WTC11 (cell line): Measurements from ENCODE around the gene ANXA6. TPM values are rescaled to one million over a fixed set of nuclear protein-coding genes. Genes with fewer than 3 reads are reported as not detected.

ENCODE experiments used
- ATAC-seq: fragments of 200-7000 bp; cut with Tn5 transposase; 2 replicates; pipeline ENCODE4 v1.10.0; 2021; ENCODE audit warnings: mild to moderate bottlenecking, moderate library complexity
- CTCF ChIA-PET: fragments of 300-600 bp; sonication (Branson Sonifier 250); formaldehyde crosslinking; loops from one replicate; lab custom pipeline; 2021; ENCODE audit warnings: antibody characterized with exemption; lab: Charles Lee
- POLR2A ChIA-PET: fragments of 350-600 bp; sonication (Branson Sonifier 250); formaldehyde crosslinking; loops from one replicate; lab custom pipeline; 2021; ENCODE audit warnings: antibody characterized with exemption; lab: Charles Lee
- DNase-seq: peaks from one replicate; pipeline ENCODE4 v3.0.0; 2021; ENCODE audit warnings: low spot score
- H3K27ac Mint-ChIP-seq: 2 replicates; pipeline ENCODE4 v1.8.0; 2021; ENCODE audit warnings: mixed read lengths
- H3K27me3 Mint-ChIP-seq: 2 replicates; pipeline ENCODE4 v1.8.0; 2021; ENCODE audit warnings: low read depth, mild to moderate bottlenecking, moderate library complexity, mixed read lengths
- H3K36me3 Mint-ChIP-seq: 2 replicates; pipeline ENCODE4 v1.8.0; 2021; ENCODE audit warnings: mixed read lengths
- H3K4me1 Mint-ChIP-seq: 2 replicates; pipeline ENCODE4 v1.8.0; 2022; ENCODE audit warnings: mixed read lengths
- H3K4me3 Mint-ChIP-seq: 2 replicates; pipeline ENCODE4 v1.8.0; 2021; ENCODE audit warnings: mild to moderate bottlenecking, moderate library complexity, mixed read lengths
- H3K9me3 Mint-ChIP-seq: 2 replicates; pipeline ENCODE4 v1.8.0; 2021; ENCODE audit warnings: mixed read lengths
- AFF4 ChIP-seq: sonication (generic); formaldehyde crosslinking; IDR thresholded peaks from 2 replicates; pipeline ENCODE4 v1.8.1; 2023; ENCODE audit warnings: mild to moderate bottlenecking, missing genetic modification reagents, borderline replicate concordance
- AR ChIP-seq: fragments of 250-450 bp; sonication (Bioruptor Pico); IDR thresholded peaks from 2 replicates; pipeline ENCODE4 v1.9.0; 2021; ENCODE audit warnings: mild to moderate bottlenecking
- ERG ChIP-seq: fragments of 250-450 bp; sonication (Bioruptor Pico); IDR thresholded peaks from 2 replicates; pipeline ENCODE4 v1.8.0; 2021; ENCODE audit warnings: mild to moderate bottlenecking
- ESRRA ChIP-seq: sonication (generic); formaldehyde crosslinking; IDR thresholded peaks from 2 replicates; pipeline ENCODE4 v1.8.1; 2022; ENCODE audit warnings: mild to moderate bottlenecking, missing genetic modification reagents, borderline replicate concordance
- FOXK1 ChIP-seq: sonication (generic); formaldehyde crosslinking; IDR thresholded peaks from 2 replicates; pipeline ENCODE4 v1.8.0; 2022; ENCODE audit warnings: mild to moderate bottlenecking, moderate library complexity, missing genetic modification reagents
- FOXP1 ChIP-seq: sonication (generic); formaldehyde crosslinking; IDR thresholded peaks from 2 replicates; pipeline ENCODE4 v1.8.0; 2022; ENCODE audit warnings: missing genetic modification reagents, mild to moderate bottlenecking, moderate library complexity, borderline replicate concordance
- GTF2I ChIP-seq: fragments of 250-450 bp; sonication (Bioruptor Pico); conservative IDR thresholded peaks from 2 replicates; pipeline ENCODE4 v1.4.0; 2021; ENCODE audit warnings: mild to moderate bottlenecking
- HMGXB4 ChIP-seq: sonication (generic); formaldehyde crosslinking; IDR thresholded peaks from 2 replicates; pipeline ENCODE4 v1.8.1; 2023; ENCODE audit warnings: mild to moderate bottlenecking, moderate library complexity, missing genetic modification reagents
- KAT7 ChIP-seq: sonication (generic); formaldehyde crosslinking; IDR thresholded peaks from 2 replicates; pipeline ENCODE4 v1.8.1; 2023; ENCODE audit warnings: missing genetic modification reagents, mild to moderate bottlenecking, borderline replicate concordance
- MLX ChIP-seq: sonication (generic); formaldehyde crosslinking; IDR thresholded peaks from 2 replicates; pipeline ENCODE4 v1.8.1; 2023; ENCODE audit warnings: mild to moderate bottlenecking, missing genetic modification reagents, moderate library complexity
- NR3C1 ChIP-seq: sonication (generic); formaldehyde crosslinking; conservative IDR thresholded peaks from 2 replicates; pipeline ENCODE4 v1.8.1; 2023; ENCODE audit warnings: low read depth, mild to moderate bottlenecking, missing genetic modification reagents
- PREB ChIP-seq: sonication (generic); formaldehyde crosslinking; IDR thresholded peaks from 2 replicates; pipeline ENCODE4 v1.8.1; 2022; ENCODE audit warnings: mild to moderate bottlenecking, missing genetic modification reagents, moderate library complexity, borderline replicate concordance
- SOX15 ChIP-seq: fragments of 250-450 bp; sonication (Bioruptor Pico); IDR thresholded peaks from 2 replicates; pipeline ENCODE4 v1.9.0; 2021; ENCODE audit warnings: mild to moderate bottlenecking
- ZNF416 ChIP-seq: fragments of 250-450 bp; sonication (Bioruptor Pico); IDR thresholded peaks from 2 replicates; pipeline ENCODE4 v1.9.0; 2021; ENCODE audit warnings: mild to moderate bottlenecking, inconsistent platforms
- ZNF512 ChIP-seq: sonication (generic); formaldehyde crosslinking; IDR thresholded peaks from 2 replicates; pipeline ENCODE4 v1.8.1; 2022; ENCODE audit warnings: missing genetic modification reagents, borderline replicate concordance
- ZNF532 ChIP-seq: fragments of 250-450 bp; sonication (Bioruptor Pico); IDR thresholded peaks from 2 replicates; pipeline ENCODE4 v1.9.0; 2021; ENCODE audit warnings: mild to moderate bottlenecking, borderline replicate concordance
- total RNA-seq: library from RNA; stranded (reverse); gene quantifications from 3 replicates; pipeline ENCODE4 v1.2.3, GENCODE V29; 2021

Gene ANXA6
- total RNA-seq, 1 experiment from 2014 or later = 92.8 TPM

GRCh38 chr5:151104795-151105194 is 52.8 kb downstream of the ANXA6 start (continued):
- TF ChIP-seq ZNF532 (no peak), MLX (CRISPR knock-in tag) (no peak)

GRCh38 chr5:151101746-151102145 is 55.8 kb downstream of the ANXA6 start:
- DNase-seq (no peak), ATAC-seq (no peak)
- H3K4me1 Mint-ChIP-seq = no peaks in the 10 kb centered on the region
- no peak overlapping the region for H3K4me3 Mint-ChIP-seq
- POLR2A ChIA-PET = no interaction called here
- CTCF ChIA-PET = interaction anchor here (0.8 kb wide), 1 partner anchor 100 kb away, joined by 3 read pairs; no protein-coding TSS in a partner anchor
- no peaks in the 10 kb centered on the region for H3K9me3 Mint-ChIP-seq
- no peaks in the 10 kb centered on the region for H3K27me3 Mint-ChIP-seq
- no peaks in the 10 kb centered on the region; the same call in 1 of the 2 replicates for H3K36me3 Mint-ChIP-seq
- H3K27ac Mint-ChIP-seq = no peak overlapping the region
- TF ChIP-seq FOXK1 (CRISPR knock-in tag) (no peak), AR (no peak), ERG (CRISPR knock-in tag) (no peak), ZNF512 (CRISPR knock-in tag) (no peak), GTF2I (CRISPR knock-in tag) (no peak), FOXP1 (no peak), AFF4 (CRISPR knock-in tag) (no peak), HMGXB4 (no peak), NR3C1 (CRISPR knock-in tag) (no peak), ZNF416 (CRISPR knock-in tag) (no peak), ESRRA (no peak), PREB (CRISPR knock-in tag) (no peak), SOX15 (CRISPR knock-in tag) (no peak), KAT7 (CRISPR knock-in tag) (no peak)
